Neutrophil (primary cell): Measurements from ENCODE around the gene OIT3.

Source experiments
- H3K27ac ChIP-seq: fragments of 200-600 bp; sonication (generic); 2 replicates; pipeline ENCODE4 v1.5.1; 2016; ENCODE audit warnings: mild to moderate bottlenecking, moderate library complexity
- H3K27me3 ChIP-seq: fragments of 200-600 bp; sonication (generic); 2 replicates; pipeline ENCODE4 v1.6.0; 2016; ENCODE audit warnings: mild to moderate bottlenecking
- H3K36me3 ChIP-seq: fragments of 200-600 bp; sonication (generic); 2 replicates; pipeline ENCODE4 v1.5.1; 2017
- H3K4me1 ChIP-seq, 2 experiments: fragments of 200-600 bp in 1 of 2; sonication (generic) in 1 of 2; 1 replicate in 1 of 2; 2 replicates in 1 of 2; pipeline versions ENCODE4 v1.5.1 to v1.6.1; 2013 to 2016; ENCODE audit warnings: low read depth in 1 of 2, low read length in 1 of 2, mild to moderate bottlenecking in 1 of 2, moderate library complexity in 1 of 2; ENCODE audit not compliant: control insufficient read depth in 1 of 2, insufficient read depth in 1 of 2
- H3K4me3 ChIP-seq, 2 experiments: fragments of 200-600 bp in 1 of 2; sonication (generic) in 1 of 2; 1 replicate in 1 of 2; 2 replicates in 1 of 2; pipeline ENCODE4 v1.5.1; 2013 to 2016; ENCODE audit warnings: low read depth in 1 of 2, low read length in 1 of 2, mild to moderate bottlenecking in 1 of 2, moderate library complexity in 1 of 2
- H3K9me3 ChIP-seq: fragments of 200-600 bp; sonication (generic); 2 replicates; pipeline ENCODE4 v1.5.1; 2016
- TF ChIP-seq, protein P1 (sequence below): fragments of 200-600 bp; sonication (generic); IDR thresholded peaks from 2 replicates; pipeline ENCODE4 v1.5.1; 2016; ENCODE audit warnings: antibody characterized with exemption

OIT3 gene

DNA sequence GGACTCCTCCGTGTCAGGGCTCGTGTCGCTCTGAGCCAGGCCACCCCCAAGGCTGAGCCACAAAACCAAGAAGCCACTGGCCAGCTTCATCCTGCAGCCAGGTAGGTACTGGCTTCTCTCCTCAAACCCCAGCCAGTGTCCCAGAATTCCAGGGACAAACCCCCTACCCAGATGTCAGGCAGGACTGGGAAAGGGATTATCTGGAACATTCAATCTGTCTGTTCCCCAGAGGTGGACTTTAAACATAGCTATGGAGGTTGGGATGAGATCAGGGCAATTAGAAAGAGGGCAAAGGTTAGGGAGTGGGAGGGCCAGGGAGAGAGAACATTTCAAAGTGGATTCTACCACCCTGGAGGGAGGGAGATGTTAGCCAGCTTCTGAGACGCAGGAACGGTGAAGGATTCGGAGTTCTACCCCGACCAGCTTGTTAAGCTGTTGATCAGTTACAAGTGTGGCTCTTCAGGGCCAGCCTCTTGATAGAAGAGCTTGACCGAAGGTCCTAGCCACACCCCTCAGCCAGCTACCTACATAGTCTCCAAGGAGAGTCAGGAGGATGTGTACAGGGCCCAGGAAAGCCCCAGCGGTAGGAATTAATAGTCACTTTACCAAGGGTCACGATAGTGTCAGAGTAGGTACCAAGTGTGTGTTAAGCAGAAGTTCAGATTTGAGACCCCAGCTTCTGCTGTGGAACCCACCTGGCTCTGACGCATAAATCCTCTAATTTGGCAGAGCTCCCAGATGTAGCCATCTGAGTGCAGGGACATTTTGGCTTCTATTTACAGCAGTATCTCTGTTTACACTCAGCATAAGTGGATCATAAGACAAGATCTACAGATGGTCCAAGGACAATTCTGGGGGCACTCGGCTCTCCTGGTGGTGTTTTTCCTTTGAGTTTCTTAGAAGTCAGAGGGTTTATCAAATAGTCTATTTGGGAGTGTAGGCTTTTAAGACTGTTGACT is 61.3 kb downstream of the OIT3 start, which contains the start of gene PLA2G12B:
Gene PLA2G12B, minus strand, starts transcription at position 211 of the 959 bp plus-strand sequence. Its CDS starts 121 bp downstream, at position 90.
- TF ChIP-seq, protein P1, sequence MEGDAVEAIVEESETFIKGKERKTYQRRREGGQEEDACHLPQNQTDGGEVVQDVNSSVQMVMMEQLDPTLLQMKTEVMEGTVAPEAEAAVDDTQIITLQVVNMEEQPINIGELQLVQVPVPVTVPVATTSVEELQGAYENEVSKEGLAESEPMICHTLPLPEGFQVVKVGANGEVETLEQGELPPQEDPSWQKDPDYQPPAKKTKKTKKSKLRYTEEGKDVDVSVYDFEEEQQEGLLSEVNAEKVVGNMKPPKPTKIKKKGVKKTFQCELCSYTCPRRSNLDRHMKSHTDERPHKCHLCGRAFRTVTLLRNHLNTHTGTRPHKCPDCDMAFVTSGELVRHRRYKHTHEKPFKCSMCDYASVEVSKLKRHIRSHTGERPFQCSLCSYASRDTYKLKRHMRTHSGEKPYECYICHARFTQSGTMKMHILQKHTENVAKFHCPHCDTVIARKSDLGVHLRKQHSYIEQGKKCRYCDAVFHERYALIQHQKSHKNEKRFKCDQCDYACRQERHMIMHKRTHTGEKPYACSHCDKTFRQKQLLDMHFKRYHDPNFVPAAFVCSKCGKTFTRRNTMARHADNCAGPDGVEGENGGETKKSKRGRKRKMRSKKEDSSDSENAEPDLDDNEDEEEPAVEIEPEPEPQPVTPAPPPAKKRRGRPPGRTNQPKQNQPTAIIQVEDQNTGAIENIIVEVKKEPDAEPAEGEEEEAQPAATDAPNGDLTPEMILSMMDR, result no peak
- H3K9me3 ChIP-seq, result no peaks in the 10 kb centered on the region
- no peaks in the 10 kb centered on the region for H3K4me1 ChIP-seq
- H3K36me3 ChIP-seq, result no peaks in the 10 kb centered on the region
- H3K27me3 ChIP-seq, result peaks cover 17% of the 10 kb centered on the region
- H3K27ac ChIP-seq, result no peak within 1 kb of the TSS
- H3K4me3 ChIP-seq, result no peak within 1 kb of the TSS

DNA sequence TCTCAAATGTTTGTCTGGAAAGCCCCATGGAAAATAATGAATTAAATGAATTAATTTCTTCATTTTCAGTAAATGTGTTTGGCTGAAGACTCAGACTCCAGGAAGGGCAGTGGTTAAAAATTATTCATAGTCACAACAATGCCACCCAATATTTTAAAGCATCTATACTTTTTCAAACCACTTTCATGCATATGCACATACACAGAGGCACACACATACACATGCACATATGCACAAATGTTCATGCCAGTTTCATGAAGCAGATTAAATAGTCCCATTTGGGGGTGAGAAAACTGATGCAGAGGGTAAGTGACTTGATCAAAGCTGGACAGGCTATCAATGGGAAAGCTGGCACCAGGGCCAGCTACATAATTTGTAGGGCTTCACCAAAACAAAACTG is 62.5 kb downstream of the OIT3 start:
- Histone ChIP-seq H3K27ac (no peak overlapping the region), H3K36me3 (no peaks in the 10 kb centered on the region), H3K27me3 (peaks cover 26% of the 10 kb centered on the region), H3K4me3 (no peak overlapping the region), H3K9me3 (no peaks in the 10 kb centered on the region), H3K4me1 (no peaks in the 10 kb centered on the region)
- TF ChIP-seq, protein P1, result no peak

DNA sequence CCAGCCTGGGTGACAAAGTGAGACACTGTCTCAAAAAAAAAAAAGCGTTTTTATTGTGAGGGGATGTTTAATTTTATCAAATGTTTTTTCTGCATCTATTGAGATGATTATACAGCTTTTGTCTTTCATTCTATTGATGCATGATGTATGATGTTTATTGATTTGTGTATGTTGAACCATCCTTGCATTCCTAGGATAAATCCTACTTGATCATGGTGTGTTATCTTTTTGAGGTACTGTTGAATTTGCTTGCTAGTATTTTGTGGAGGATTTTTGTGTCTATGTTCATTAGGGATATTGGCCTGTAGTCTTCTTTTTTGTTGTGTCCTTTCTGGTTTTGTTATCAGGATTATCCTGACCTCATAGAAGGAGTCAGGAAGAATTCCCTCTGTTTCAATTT is 83.3 kb downstream of the OIT3 start:
- H3K27me3 ChIP-seq, result no peaks in the 10 kb centered on the region
- no peaks in the 10 kb centered on the region for H3K36me3 ChIP-seq
- TF ChIP-seq, protein P1, result no peak
- no peaks in the 10 kb centered on the region for H3K4me1 ChIP-seq
- no peak overlapping the region for H3K4me3 ChIP-seq
- peaks cover 12% of the 10 kb centered on the region for H3K9me3 ChIP-seq
- no peak overlapping the region for H3K27ac ChIP-seq

DNA sequence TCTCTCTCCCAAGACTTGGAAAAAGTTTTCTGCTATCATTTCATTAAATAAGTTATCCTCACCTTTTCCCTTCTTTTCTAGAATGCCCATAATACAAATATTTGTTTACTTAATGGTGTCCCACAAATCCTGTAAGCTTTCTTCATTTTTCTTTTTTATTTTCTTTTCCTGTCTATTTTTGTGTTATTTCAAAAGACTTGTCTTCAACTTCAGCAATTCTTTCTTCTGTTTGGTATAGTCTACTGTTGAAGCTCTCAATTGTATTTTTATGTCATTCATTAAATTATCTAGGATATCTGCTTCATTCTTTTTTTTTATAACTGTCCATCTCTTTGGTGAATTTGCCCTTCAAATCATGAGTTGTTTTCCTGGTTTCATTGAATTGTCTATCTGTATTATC is 86.2 kb downstream of the OIT3 start:
- H3K27ac ChIP-seq, result no peak overlapping the region
- H3K4me3 ChIP-seq, result no peak overlapping the region
- TF ChIP-seq, protein P1, result no peak
- H3K4me1 ChIP-seq, result no peaks in the 10 kb centered on the region
- no peaks in the 10 kb centered on the region for H3K36me3 ChIP-seq
- peaks cover 12% of the 10 kb centered on the region for H3K9me3 ChIP-seq
- no peaks in the 10 kb centered on the region for H3K27me3 ChIP-seq

DNA sequence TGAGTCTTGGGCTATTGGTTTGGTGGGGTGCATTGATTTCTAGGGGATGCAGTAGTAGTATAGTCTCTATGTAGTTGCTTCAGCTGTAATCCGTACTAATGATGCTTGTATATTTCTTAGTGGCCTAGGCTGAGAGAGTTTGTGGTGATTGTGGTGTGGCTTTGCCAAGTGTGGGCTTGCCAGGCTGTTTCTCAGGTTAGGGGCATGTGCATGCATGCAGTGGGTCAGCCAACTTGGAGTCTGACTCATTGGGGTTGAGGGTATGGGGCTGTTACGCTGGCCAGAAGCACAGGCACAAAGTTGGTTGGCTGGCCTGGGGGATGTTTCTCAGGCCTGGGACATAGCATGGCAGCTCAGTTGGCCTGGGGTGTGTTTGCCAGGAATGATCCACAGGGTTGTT is 86.8 kb downstream of the OIT3 start:
- TF ChIP-seq, protein P1, result no peak
- H3K4me1 ChIP-seq, result no peaks in the 10 kb centered on the region
- H3K4me3 ChIP-seq, result no peak overlapping the region
- no peaks in the 10 kb centered on the region for H3K36me3 ChIP-seq
- no peak overlapping the region for H3K27ac ChIP-seq
- peaks cover 12% of the 10 kb centered on the region for H3K9me3 ChIP-seq
- peaks cover 4% of the 10 kb centered on the region for H3K27me3 ChIP-seq
